GM21367 (cell line): Measurements from ENCODE around the gene SPINK4.
A peak's percentile ranks its signal among the peaks of the same experiment; 100 is the strongest.

Experiments used
- ATAC-seq: cut with Tn5 transposase; IDR thresholded peaks from one replicate; pipeline ENCODE4 v1.9.1; 2021; ENCODE audit not compliant: unreplicated experiment

Gene SPINK4

DNA sequence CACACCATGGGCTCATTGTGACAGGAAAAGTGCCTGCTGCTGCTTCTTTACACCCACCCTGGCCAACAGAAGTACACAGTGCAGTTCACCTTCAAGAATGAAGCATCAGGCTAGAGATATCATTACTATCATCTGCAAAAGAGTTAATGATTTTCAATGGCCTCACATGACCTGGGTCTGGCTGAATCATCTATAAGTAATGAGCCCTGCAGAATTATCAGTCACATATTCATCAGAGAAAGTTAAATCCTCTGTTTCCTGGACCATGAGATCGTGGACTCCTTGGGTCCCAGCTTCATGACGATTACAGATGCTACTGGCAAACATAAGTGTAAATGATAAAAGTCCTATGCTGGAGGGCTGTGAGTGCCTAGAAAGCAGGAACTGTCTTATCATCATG is 16.3 kb downstream of the SPINK4 start:
- ATAC-seq: no peak

- ATAC-seq: no peak
These were observed 17.3 kb downstream of the SPINK4 start for GRCh38 chr9:33257276-33257675.

GRCh38 chr9:33260372-33260771 is 20.4 kb downstream of the SPINK4 start:
- no peak for ATAC-seq

DNA sequence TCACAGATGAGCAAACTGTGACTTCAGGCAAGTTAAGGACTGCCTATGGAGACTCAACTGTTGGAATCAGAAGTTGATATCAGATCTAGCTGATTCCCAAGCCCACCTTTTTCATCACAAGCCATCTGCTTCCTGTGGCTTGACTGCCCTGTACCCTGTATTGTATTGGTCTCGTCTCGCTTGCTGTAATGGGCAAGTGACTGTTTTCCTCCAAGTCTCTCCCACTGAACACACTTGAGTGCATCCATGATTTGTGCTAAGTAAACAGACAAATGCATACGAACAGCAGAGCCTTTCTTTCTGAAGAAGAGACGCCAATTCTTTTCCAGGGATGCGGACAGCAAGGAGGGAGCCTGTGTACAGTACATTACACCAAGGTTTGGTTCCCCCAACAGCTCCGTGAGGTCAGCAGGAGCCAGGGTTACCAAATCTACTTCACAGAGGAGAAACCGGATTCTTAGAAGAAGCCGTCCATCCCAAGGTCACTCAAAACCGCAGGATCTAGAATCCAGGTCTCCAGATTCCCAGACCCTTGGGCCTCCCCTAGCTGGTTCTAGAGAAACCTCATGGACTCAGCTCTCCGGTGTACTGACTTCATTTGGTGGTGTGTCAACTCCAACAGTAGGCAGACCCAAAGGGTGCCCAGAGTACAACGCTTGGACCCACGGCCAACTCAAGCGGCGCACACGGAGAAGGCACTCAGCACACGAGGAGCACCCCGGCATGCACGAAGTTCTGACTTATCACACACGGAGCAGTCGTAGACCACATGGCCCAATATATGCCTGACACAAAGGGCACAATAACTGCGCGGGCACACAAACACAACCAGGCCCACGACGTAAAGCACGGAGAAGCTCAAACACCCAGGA is 23.4 kb downstream of the SPINK4 start:
- ATAC-seq: peak; percentile 6

- ATAC-seq: peak; percentile 21
These were observed 24.1 kb downstream of the SPINK4 start for GRCh38 chr9:33264003-33264472.

GRCh38 chr9:33264473-33265177 is 24.7 kb downstream of the SPINK4 start, which contains the start of the genes BAG1 and CHMP5:
Gene BAG1, minus strand, starts transcription at chr9:33264708.
Gene CHMP5, plus strand, starts transcription at chr9:33265049. Its CDS starts 30 bp downstream, at chr9:33265079.
- peak; percentile 76 for ATAC-seq

DNA sequence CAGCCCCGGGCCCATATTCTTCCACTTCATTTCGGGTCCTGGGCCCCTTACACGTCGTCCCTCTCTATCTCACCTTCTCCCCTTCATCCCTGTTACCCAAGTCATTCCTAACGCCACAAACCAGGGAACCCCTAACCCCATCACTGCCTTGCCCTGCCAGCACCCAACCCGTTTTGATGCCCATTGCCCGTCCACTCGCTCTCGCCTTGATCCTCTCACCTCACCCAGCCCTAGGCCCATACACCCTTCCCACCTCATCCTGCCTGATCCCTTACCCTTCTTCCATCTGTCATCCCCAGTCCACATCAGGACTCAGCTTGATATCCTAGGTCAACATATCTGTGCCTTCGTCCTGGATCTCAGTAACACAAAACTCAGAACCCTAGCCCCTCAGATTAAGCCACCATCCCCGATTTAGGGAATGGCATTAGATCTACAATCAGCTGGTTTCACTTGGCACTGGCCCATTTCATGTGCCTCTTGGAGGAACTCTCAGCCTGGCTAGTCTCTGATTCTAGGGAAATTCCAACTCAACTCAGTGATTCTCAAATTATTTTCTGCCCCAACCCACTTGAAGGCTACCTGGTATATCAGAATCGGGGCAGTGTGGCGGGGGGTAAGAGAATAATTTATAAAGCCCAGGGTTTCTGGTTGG is 25.4 kb downstream of the SPINK4 start:
- no peak for ATAC-seq

GRCh38 chr9:33267151-33267767 is 27.3 kb downstream of the SPINK4 start:
- no peak for ATAC-seq

GRCh38 chr9:33270146-33270545 is 30.2 kb downstream of the SPINK4 start:
- no peak for ATAC-seq

- ATAC-seq: no peak
These were observed 32.1 kb downstream of the SPINK4 start for GRCh38 chr9:33272061-33272460.

DNA sequence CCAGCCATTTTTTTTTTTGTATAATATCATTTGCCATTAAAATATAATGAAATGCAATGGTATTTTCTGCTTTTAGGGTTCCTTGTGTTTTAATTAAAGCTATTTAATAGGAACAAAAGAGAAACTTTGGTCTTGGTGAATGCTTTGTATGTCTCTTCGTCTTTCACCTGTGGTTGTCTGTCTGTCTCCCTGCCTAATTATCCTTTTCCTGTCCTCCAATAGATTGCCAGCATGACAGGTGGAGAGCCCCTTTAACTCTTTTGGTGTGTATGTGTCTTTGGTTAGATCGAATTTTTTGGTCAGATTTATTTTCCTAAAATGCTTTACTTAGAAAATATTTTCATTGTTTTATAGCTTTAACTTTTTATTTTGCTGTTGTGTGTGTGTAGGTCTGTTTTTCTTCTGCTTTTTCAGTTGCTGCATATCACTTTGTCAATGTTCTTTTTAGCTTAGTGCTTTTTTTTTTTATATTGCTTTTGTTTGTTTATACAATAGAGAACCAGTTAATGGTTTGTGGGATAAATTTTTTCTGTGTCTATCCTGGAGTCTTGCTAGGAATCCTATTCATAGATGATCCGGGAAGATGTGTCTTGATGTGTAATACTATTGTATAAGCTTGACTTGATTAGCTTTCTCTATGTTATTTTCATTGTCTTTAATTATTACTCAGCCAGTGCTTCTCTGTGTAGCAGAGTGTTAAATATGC is 33.5 kb downstream of the SPINK4 start:
- ATAC-seq: no peak

- ATAC-seq: no peak
These were observed 34.0 kb downstream of the SPINK4 start for GRCh38 chr9:33273972-33274328.

GRCh38 chr9:33277484-33277883 is 37.5 kb downstream of the SPINK4 start:
- no peak for ATAC-seq

DNA sequence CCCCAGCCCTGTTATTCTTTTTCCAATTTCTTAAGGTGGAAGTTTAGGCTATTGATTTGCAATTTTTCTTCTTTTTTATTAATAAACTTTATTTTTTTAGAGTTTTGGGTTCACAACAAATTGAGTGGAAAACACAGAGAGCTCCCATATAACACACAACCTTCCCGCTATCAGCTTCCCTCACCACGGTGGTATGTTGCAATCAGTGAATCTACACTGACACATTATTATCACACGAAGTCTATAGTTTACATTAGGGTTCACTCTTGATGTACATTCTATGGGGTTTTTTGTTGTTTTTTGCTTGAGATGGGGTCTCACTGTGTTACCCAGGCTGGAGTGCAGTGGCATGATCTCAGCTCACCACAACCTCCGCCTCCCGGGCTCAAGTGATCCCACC is 45.5 kb downstream of the SPINK4 start:
- ATAC-seq: no peak

DNA sequence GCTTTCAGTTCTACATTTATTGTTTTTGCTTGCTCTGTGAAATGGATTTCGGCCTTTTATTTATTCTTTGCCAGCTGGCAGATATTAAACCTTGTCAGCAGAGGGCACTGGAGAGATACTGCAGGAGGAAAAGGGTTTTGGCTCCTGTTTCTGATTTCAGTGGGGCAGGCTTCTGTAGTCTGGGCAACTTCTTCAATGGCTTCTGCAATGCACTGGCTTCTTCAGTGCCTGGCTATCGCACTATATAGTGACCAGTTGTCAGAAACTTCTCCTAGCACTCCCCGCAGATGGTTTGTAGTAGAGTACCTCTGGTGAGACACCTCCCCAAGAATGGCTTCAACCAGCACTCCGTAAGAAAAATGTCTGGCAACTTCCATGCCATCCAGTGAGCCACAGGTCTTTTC is 47.1 kb downstream of the SPINK4 start:
- no peak for ATAC-seq

DNA sequence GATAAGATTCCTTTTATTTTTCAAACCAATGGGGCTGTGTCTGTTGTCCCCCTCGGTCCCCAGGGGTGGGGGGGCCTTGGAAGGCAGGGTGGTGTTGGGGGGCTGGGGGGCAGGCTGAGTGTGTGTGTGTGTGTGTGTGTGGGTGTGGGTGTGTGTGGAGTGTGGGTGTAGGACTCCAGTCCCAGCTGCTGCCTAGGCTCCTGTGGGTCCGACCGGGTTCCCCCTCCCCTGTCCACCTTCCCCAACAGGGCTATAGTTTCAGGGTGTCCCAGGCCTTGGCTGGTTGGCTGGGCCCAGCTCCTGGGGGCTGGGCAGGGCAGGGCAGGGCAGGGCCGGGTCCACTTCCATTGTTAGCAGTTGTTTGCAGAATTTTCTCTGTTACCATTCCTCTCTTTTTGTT is 48.3 kb downstream of the SPINK4 start:
- ATAC-seq: no peak

- no peak for ATAC-seq
These were observed 49.0 kb downstream of the SPINK4 start for GRCh38 chr9:33288828-33289483.

- no peak for ATAC-seq
These were observed 49.5 kb downstream of the SPINK4 start for GRCh38 chr9:33289496-33289895.

GRCh38 chr9:33289936-33290246 is 49.9 kb downstream of the SPINK4 start:
- no peak for ATAC-seq
